ENCODE measurements around the gene KBTBD12.
"Not testable (repeated sequence)": the region's sequence is repeated elsewhere in the genome, so short reads cannot be mapped to it uniquely, and the experiment has no call there.

The KBTBD12 gene

DNA sequence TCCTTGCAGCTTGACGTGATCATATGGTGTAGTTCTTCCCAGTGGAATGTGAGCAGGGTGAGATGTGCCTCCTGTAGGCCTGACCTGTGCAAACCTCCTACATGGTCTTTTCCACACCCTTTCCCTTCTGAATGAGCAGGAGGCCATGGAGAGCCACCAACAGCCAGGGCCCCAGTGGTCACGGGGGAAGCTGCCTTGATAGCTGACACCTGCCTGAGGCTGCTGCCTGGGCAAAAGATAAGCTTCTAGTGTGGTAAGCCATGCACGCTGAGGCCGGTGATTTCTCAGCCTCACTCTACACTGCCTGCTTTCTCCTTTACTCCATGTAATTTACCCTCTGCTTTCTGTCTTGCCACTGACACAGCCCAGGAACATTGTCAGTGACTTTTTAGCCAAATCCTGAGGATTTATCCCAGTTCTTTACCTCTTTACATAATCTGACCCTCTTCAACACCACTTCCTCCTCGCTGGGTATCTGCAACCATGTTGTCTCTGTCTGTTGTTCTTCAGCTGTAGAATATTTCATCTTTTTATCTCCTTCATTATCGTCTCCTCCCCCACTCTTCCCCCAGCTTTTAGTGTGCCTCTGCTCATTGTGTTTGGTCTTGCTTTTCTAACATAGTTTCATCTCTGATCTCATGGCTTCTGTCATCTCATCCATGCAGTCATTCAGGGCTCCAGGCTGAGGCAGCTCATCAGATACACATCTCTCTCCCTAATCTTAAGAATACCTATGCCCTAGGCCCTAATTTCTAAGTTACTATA, 11.2 kb upstream of the KBTBD12 start:
- no peak for DNase-seq

- no peak for DNase-seq
Measured at GRCh38 chr3:127905556-127905955, 9.5 kb upstream of the KBTBD12 start.

- not testable (repeated sequence) for DNase-seq
Measured at GRCh38 chr3:127906653-127907052, 8.4 kb upstream of the KBTBD12 start.

- DNase-seq = no peak
Measured at GRCh38 chr3:127908202-127908601, 6.8 kb upstream of the KBTBD12 start.

- DNase-seq = no peak
Measured at GRCh38 chr3:127908951-127909350, 6.1 kb upstream of the KBTBD12 start.

GRCh38 chr3:127909646-127910045, 5.4 kb upstream of the KBTBD12 start:
- no peak for DNase-seq

DNA sequence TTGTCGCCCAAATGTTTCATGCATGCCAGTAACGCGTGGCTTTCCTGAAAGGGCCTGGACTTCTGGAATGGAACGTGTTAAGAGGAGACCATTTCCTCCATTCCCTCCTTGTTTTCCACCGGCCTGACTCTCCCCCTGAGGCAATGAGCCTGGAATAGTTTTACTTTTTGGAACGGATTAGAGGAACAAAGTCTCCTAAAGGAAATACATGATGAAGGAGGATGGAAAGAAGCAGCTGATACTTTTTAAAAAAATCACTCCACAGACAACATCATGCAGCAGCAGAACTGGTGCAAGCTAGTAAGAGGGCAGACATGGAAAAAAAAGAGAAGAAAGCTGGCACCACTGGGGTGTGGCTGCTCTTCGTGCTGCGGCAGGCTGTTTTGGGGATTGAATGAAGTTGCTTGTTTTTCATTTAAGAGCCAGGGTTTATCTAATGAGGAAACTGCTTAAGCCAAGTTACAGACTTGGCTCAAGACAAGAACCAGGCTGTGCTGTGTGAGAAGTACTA, 3.6 kb upstream of the KBTBD12 start:
- DNase-seq = no peak

DNA sequence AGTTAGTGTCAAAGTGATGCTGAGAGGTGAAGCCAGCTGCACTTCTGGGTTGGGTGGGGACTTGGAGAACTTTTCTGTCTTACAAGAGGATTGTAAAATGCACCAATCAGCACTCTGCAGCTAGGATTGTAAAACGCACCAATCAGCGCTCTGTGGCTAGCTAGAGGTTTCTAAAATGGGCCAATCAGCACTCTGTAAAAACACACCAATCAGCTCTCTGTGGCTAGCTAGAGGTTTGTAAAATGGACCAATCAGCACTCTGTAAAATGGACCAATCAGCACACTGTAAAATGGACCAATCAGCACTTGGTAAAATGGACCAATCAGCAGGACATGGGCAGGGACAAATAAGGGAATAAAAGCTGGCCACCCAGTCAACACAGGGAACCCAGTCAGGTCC, 1.2 kb upstream of the KBTBD12 start:
- not testable (repeated sequence) for DNase-seq

- no peak for DNase-seq
Measured at GRCh38 chr3:127914584-127914983, 448 bp upstream of the KBTBD12 start.

GRCh38 chr3:127915937-127916493, 983 bp downstream of the KBTBD12 start:
- no peak for DNase-seq

GRCh38 chr3:127920738-127921137, 5.7 kb downstream of the KBTBD12 start:
- DNase-seq = no peak

DNA sequence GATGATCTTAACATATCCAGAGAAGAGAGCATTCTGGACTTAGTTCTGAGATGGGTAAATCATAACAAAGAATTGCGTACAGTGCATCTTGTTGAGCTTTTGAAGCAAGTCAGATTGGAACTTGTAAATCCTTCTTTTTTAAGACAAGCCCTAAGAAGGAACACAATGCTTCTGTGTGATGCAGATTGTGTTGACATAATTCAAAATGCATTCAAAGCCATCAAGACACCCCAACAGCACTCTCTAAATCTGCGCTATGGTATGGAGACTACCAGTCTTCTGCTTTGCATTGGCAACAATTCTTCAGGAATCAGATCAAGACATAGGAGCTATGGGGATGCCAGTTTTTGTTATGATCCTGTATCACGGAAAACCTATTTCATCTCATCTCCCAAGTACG, 8.6 kb downstream of the KBTBD12 start:
- DNase-seq = no peak

- no peak for DNase-seq
Measured at GRCh38 chr3:127925384-127925783, 10.4 kb downstream of the KBTBD12 start.

DNA sequence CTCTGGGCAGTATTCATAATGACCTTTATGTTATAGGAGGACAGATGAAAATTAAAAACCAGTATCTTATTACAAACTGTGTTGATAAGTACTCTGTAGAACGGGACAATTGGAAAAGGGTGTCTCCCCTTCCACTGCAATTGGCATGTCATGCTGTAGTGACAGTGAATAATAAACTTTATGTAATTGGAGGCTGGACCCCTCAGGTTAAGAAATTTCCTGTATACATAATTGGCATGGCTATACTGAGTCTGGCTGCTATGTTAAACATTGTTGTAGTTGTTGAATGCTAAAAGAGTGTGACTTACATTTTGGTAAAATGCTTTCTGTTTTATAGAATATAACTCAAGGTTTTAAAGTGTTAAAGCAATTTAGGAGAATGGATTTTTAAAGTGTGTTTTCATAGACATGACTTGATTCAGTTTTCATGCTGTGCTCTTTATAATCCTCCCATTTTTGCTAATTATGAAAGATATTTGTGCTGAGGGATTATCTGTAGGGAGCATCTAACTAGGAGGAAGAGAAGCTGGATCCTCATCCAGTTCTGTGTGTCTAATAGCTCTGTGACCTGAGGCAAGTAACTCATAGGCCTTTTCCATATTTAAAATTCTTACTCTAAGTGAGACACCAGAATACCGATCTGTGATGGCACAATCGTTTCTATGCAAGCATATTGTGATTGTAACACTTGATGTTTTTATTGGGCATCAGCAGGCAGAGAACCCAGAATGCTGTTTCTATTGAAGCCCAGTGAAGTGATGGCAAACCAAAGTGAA, 13.0 kb downstream of the KBTBD12 start:
- no peak for DNase-seq

- DNase-seq = no peak
Measured at GRCh38 chr3:127929818-127930413, 14.9 kb downstream of the KBTBD12 start.

DNA sequence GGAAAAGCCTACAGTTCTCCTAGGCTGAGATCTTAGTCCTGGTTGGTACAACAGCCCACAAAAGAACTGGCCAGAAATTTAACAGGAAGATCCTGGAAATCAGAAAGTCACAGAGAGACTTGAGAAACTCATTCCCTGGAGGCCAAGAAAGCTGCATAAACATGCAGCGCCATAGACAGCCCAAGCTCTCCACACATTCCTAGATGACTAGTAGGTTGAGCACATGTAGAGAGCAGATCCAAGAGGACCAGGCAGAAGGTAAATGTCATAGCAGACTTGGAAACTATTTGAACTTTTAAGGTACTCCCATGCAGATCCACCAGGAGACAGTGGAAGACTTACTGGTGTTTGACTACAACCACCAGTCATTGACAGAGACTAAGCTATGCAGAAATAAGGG, 18.4 kb downstream of the KBTBD12 start:
- no peak for DNase-seq

- DNase-seq = no peak
Measured at GRCh38 chr3:127938800-127939199, 23.8 kb downstream of the KBTBD12 start.

GRCh38 chr3:127940116-127940515, 25.1 kb downstream of the KBTBD12 start:
- no peak for DNase-seq

DNA sequence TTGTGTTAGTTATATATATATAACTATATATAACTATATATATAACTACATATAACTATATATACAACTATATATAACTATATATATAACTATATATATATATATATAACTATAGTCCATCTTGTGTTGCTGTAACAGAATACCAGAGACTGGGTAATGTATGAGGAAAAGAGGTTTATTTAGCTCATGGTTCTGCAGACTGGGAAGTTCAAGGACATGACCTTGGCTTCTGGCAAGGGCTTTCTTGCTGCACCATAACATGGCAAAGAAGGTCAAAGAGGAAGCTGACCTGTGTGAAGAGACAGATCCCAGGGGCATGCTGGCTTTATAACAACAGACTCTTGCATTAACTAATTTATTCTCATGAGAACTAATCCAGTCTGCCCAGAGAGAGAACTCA, 27.6 kb downstream of the KBTBD12 start:
- no peak for DNase-seq

- DNase-seq = no peak
Measured at GRCh38 chr3:127948211-127948610, 33.2 kb downstream of the KBTBD12 start.

GRCh38 chr3:127949446-127950055, 34.5 kb downstream of the KBTBD12 start:
- DNase-seq = no peak

DNA sequence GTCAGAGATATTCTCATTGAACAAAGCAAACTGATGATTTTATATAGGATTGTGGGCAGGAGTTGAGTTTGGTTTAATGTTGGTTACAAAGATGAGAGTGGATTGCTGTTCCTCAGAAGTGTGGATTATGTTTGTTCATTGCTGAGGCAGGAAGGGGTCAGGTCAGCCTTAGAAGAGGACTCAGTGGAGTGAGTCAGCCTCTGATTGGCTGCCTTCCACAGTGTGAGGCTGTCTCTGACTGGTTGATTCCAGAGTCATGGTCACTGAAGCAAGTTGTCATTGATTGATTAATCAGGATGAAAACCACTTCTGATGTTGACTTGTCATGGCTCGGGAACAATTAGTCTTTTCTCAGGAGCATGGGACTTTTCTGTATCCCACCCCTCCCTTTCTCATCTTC, 36.2 kb downstream of the KBTBD12 start:
- DNase-seq = no peak

Data from NCI-H2107 (cell line).